Diencephalon (tissue), 1 donor: ENCODE results near the gene OR1N1. TPM values are rescaled to one million over a fixed set of nuclear protein-coding genes. Genes with fewer than 3 reads are reported as not detected.

ENCODE experiments used
- total RNA-seq: library from RNA; depleted of rRNA; stranded (reverse); fragments of >200 nt; gene quantifications from one replicate; pipeline ENCODE4 v1.2.3, GENCODE V29; 2014

OR1N1 gene
- total RNA-seq, result not detected

GRCh38 chr9:122527193-122527592 is at the start of gene OR1N1:
OR1N1 (minus strand) TSS chr9:122527293; CDS start chr9:122527293, 0 bp downstream.

GRCh38 chr9:122552812-122553211 is 25.7 kb upstream of the OR1N1 start, which contains the start of gene OR1N2:
OR1N2 (plus strand) TSS chr9:122553112; CDS start chr9:122553212, 100 bp downstream.

GRCh38 chr9:122518841-122519240 is 8.3 kb downstream of the OR1N1 start, which contains the start of gene OR1J4:
OR1J4 (plus strand) TSS chr9:122519141; CDS start chr9:122519141, 0 bp downstream.

GRCh38 chr9:122510502-122510901 is 16.6 kb downstream of the OR1N1 start, which contains the start of gene OR1J2:
OR1J2 (plus strand) TSS chr9:122510802; CDS start chr9:122510802, 0 bp downstream.

GRCh38 chr9:122477826-122478225 is 49.3 kb downstream of the OR1N1 start, which contains the start of gene OR1J1:
OR1J1 (minus strand) TSS chr9:122477926; CDS start chr9:122477926, 0 bp downstream.

Other genes with a start within 250 kb of the OR1N1 start
- 1.4 TPM for gene PTGS1, start 156.3 kb downstream of the OR1N1 start, total RNA-seq
- not detected for gene OR1J1, start 49.4 kb downstream of the OR1N1 start, total RNA-seq
- gene OR1J2, start 16.5 kb downstream of the OR1N1 start, total RNA-seq, result not detected
- not detected for gene OR1J4, start 8.2 kb downstream of the OR1N1 start, total RNA-seq
- not detected for gene OR1N2, start 25.8 kb upstream of the OR1N1 start, total RNA-seq
- gene OR1L8, start 56.1 kb upstream of the OR1N1 start, total RNA-seq, result not detected
- not detected for gene OR1Q1, start 87.4 kb upstream of the OR1N1 start, total RNA-seq
- not detected for gene OR1B1, start 130.3 kb upstream of the OR1N1 start, total RNA-seq
- gene OR1L1, start 134.4 kb upstream of the OR1N1 start, total RNA-seq, result not detected
- gene OR1L3, start 147.8 kb upstream of the OR1N1 start, total RNA-seq, result not detected
- not detected for gene OR1L4, start 196.7 kb upstream of the OR1N1 start, total RNA-seq
- not detected for gene OR1L6, start 215.0 kb upstream of the OR1N1 start, total RNA-seq